ENCODE results near the gene FAM50B. TPM values are rescaled to one million over a fixed set of nuclear protein-coding genes. Genes with fewer than 3 reads are reported as not detected.
A peak's percentile ranks its signal among the peaks of the same experiment; 100 is the strongest.

FAM50B gene
- total RNA-seq, 2 donors from 2014 or later = 3.2 to 3.9 TPM

- no peak overlapping the region for H3K27ac ChIP-seq
- no peaks in the 10 kb centered on the region for H3K36me3 ChIP-seq
- H3K4me3 ChIP-seq = no peak overlapping the region
- no peaks in the 10 kb centered on the region for H3K9me3 ChIP-seq
- peak overlapping the region in 1 of 2 donors; percentile 21 for H3K9ac ChIP-seq (ENCODE audit: low read depth in 2 of 2, low read length in 2 of 2)
- peak; percentile 44 for DNase-seq
- no peaks in the 10 kb centered on the region for H3K27me3 ChIP-seq
- no peak for TF ChIP-seq CTCF (IDR thresholded peaks at IDR 0.05)
- H3K4me1 ChIP-seq = no peaks in the 10 kb centered on the region
- intact Hi-C loops (cut with DNase I) = loop anchor here (5.0 kb wide), 1 partner anchor 146 kb away; no protein-coding TSS in a partner anchor
Measured at GRCh38 chr6:3888153-3888957, 39.2 kb downstream of the FAM50B start.

- no peak overlapping the region for H3K27ac ChIP-seq
- H3K4me1 ChIP-seq = no peaks in the 10 kb centered on the region
- intact Hi-C loops (cut with DNase I) = no loop called here
- TF ChIP-seq CTCF (IDR thresholded peaks at IDR 0.05) = no peak
- no peak overlapping the region for H3K4me3 ChIP-seq
- H3K9ac ChIP-seq (ENCODE audit: low read depth in 2 of 2, low read length in 2 of 2) = no peak overlapping the region
- DNase-seq = no peak
- no peaks in the 10 kb centered on the region for H3K36me3 ChIP-seq
- no peaks in the 10 kb centered on the region for H3K9me3 ChIP-seq
- no peaks in the 10 kb centered on the region for H3K27me3 ChIP-seq
Measured at GRCh38 chr6:3890047-3890446, 40.9 kb downstream of the FAM50B start.

- no peak for TF ChIP-seq CTCF (IDR thresholded peaks at IDR 0.05)
- Histone ChIP-seq H3K4me1 (no peaks in the 10 kb centered on the region), H3K9ac (ENCODE audit: low read depth in 2 of 2, low read length in 2 of 2) (no peak overlapping the region), H3K36me3 (no peaks in the 10 kb centered on the region), H3K4me3 (no peak overlapping the region), H3K9me3 (no peaks in the 10 kb centered on the region), H3K27me3 (no peaks in the 10 kb centered on the region), H3K27ac (no peak overlapping the region)
- intact Hi-C loops (cut with DNase I) = no loop called here
- DNase-seq = no peak
Measured at GRCh38 chr6:3891883-3892282, 42.7 kb downstream of the FAM50B start.

GRCh38 chr6:3892603-3893002 lies 43.4 kb downstream of the FAM50B start:
- Histone ChIP-seq H3K27me3 (no peaks in the 10 kb centered on the region), H3K9me3 (no peaks in the 10 kb centered on the region), H3K4me3 (no peak overlapping the region), H3K36me3 (no peaks in the 10 kb centered on the region), H3K4me1 (no peaks in the 10 kb centered on the region), H3K9ac (ENCODE audit: low read depth in 2 of 2, low read length in 2 of 2) (no peak overlapping the region), H3K27ac (no peak overlapping the region)
- no peak for TF ChIP-seq CTCF (IDR thresholded peaks at IDR 0.05)
- DNase-seq = no peak
- intact Hi-C loops (cut with DNase I) = no loop called here

- no peak overlapping the region for H3K4me3 ChIP-seq
- intact Hi-C loops (cut with DNase I) = no loop called here
- no peak overlapping the region for H3K27ac ChIP-seq
- H3K27me3 ChIP-seq = no peaks in the 10 kb centered on the region
- H3K4me1 ChIP-seq = no peaks in the 10 kb centered on the region
- no peaks in the 10 kb centered on the region for H3K36me3 ChIP-seq
- no peak for DNase-seq
- TF ChIP-seq CTCF (IDR thresholded peaks at IDR 0.05) = no peak
- no peaks in the 10 kb centered on the region for H3K9me3 ChIP-seq
- H3K9ac ChIP-seq (ENCODE audit: low read depth in 2 of 2, low read length in 2 of 2) = no peak overlapping the region
Measured at GRCh38 chr6:3893487-3893886, 44.3 kb downstream of the FAM50B start.

All from colonic mucosa (tissue), 4 donors.